ENCODE data around the gene GMNN.

Gene GMNN

DNA sequence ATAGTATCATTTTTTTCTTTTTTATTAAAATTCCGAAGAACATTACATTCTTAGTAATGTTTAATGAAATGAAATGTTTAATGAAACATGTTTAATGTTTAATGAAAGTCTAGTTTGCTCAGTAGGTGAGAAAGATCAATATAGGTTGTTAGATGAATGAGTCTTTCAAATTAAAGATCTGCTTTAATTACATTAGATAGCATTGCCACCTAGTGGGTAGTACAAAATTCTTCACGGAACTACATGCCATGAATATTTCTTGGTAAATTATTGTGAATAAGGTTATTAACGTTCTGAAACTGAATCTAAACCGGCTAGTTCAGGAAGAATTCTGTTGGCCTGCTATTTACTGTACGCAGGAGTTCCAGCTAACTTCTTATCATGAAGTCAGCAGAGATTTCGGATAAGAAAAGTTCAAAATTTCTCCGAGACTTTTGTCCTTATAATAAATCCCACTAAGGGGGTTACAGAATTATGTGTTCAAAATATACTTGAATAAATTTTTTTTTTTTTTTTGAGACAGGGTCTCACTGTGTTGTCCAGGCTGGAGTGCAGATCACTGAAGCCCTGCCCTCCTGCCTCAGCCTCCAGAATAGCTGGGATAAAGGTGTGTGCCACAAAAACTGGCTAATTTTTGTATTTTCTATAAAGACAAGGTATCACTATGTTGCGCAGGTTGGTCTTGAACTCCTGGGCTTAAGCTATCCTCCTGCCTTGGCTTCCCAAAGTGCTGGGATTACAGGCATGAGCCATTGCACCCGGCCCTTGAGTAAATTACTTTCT lies 7.9 kb upstream of the GMNN start:
- peak; percentile 46 to 50 for DNase-seq (ENCODE audit: low read depth in 1 of 2, low spot score in 1 of 2)
- in situ Hi-C loops (cut with HindIII; ENCODE audit: low pct_unique_long_range_greater_than_20kb, low sequenced_read_pairs) = no loop called here
- no peak for TF ChIP-seq JUND (IDR thresholded peaks at IDR 0.05; ENCODE audit: low read depth)

- no peak for TF ChIP-seq JUND (IDR thresholded peaks at IDR 0.05; ENCODE audit: low read depth)
- DNase-seq (ENCODE audit: low read depth in 1 of 2, low spot score in 1 of 2) = no peak
- in situ Hi-C loops (cut with HindIII; ENCODE audit: low pct_unique_long_range_greater_than_20kb, low sequenced_read_pairs) = no loop called here
These were observed 6.4 kb upstream of the GMNN start for GRCh38 chr6:24768361-24768760.

- in situ Hi-C loops (cut with HindIII; ENCODE audit: low pct_unique_long_range_greater_than_20kb, low sequenced_read_pairs) = no loop called here
- no peak for TF ChIP-seq JUND (IDR thresholded peaks at IDR 0.05; ENCODE audit: low read depth)
- no peak for DNase-seq (ENCODE audit: low read depth in 1 of 2, low spot score in 1 of 2)
These were observed 852 bp downstream of the GMNN start for GRCh38 chr6:24775520-24776058.

GRCh38 chr6:24777227-24777626 lies 2.5 kb downstream of the GMNN start:
- no peak for DNase-seq (ENCODE audit: low read depth in 1 of 2, low spot score in 1 of 2)
- in situ Hi-C loops (cut with HindIII; ENCODE audit: low pct_unique_long_range_greater_than_20kb, low sequenced_read_pairs) = no loop called here
- no peak for TF ChIP-seq JUND (IDR thresholded peaks at IDR 0.05; ENCODE audit: low read depth)

GRCh38 chr6:24778121-24778520 lies 3.4 kb downstream of the GMNN start:
- in situ Hi-C loops (cut with HindIII; ENCODE audit: low pct_unique_long_range_greater_than_20kb, low sequenced_read_pairs) = no loop called here
- DNase-seq (ENCODE audit: low read depth in 1 of 2, low spot score in 1 of 2) = no peak
- no peak for TF ChIP-seq JUND (IDR thresholded peaks at IDR 0.05; ENCODE audit: low read depth)

DNA sequence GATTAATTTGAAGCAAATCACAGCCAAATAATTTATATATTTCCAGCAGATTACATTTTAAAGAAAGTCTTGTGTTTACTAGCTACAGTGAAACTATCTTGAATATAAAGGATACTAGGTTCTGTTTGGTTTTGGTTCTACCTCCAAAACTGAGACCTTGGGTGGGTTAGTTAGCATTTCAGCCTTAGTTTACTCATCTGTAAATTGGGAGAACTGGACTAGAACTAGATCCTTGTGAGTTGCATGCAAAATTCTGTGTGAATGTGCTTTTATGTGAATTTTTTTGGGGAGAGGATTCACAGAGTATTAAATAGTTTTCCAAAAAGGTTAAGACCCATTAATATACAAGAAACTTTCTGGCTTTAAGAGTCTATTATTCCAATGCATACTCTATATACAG lies 4.1 kb downstream of the GMNN start:
- in situ Hi-C loops (cut with HindIII; ENCODE audit: low pct_unique_long_range_greater_than_20kb, low sequenced_read_pairs) = no loop called here
- no peak for TF ChIP-seq JUND (IDR thresholded peaks at IDR 0.05; ENCODE audit: low read depth)
- DNase-seq (ENCODE audit: low read depth in 1 of 2, low spot score in 1 of 2) = no peak

DNA sequence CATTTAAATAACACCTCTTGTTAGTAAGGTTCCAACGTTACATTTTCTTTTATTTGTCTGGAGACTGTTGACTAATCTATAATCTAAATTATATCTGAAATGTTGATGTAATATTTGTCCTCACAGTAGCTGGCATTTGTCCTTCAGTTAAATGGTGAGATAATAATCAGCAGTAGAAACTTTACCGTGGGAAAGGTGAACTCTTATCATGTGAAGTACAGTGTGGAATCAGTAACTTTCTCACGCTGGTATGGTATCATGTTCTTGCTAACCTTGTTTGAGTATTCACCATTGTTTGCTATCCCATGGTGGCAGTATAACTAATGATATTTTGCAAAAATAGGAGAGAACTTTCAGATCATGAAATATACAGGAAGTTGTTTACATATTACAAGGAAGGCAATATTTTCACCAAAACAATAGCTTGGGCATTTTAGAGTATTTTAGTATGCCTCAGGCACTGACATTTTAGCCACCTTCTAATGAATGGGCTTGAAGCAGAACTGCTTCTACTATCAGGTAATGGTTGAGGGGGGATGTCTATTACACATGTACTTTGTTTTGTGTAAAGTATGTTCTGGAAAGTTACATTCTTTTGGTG lies 4.8 kb downstream of the GMNN start:
- no peak for TF ChIP-seq JUND (IDR thresholded peaks at IDR 0.05; ENCODE audit: low read depth)
- DNase-seq (ENCODE audit: low read depth in 1 of 2, low spot score in 1 of 2) = peak in 1 of 2 experiments; percentile 69
- in situ Hi-C loops (cut with HindIII; ENCODE audit: low pct_unique_long_range_greater_than_20kb, low sequenced_read_pairs) = no loop called here

DNA sequence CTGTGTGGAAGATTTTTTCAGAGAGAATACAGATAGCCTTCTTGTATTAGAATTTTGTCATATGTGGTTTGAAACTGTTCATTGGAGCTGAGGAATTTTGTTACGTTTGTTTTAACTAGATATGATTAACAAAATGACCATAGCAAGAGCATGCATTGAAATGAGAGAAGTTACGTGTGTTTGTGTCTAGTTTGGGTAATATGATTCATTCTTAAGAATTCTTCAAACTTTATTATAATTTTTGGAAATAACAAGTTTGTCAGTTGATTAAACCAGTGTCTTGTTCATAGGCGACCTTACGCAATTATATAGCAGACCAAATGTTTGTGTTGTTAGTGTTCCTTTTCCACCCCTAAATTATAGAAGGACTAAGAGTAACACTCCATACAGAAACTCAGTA lies 5.5 kb downstream of the GMNN start:
- TF ChIP-seq JUND (IDR thresholded peaks at IDR 0.05; ENCODE audit: low read depth) = no peak
- in situ Hi-C loops (cut with HindIII; ENCODE audit: low pct_unique_long_range_greater_than_20kb, low sequenced_read_pairs) = no loop called here
- DNase-seq (ENCODE audit: low read depth in 1 of 2, low spot score in 1 of 2) = no peak

GRCh38 chr6:24788031-24788665 lies 13.4 kb downstream of the GMNN start:
- in situ Hi-C loops (cut with HindIII; ENCODE audit: low pct_unique_long_range_greater_than_20kb, low sequenced_read_pairs) = no loop called here
- no peak for DNase-seq (ENCODE audit: low read depth in 1 of 2, low spot score in 1 of 2)
- TF ChIP-seq JUND (IDR thresholded peaks at IDR 0.05; ENCODE audit: low read depth) = no peak

GRCh38 chr6:24795106-24795505 lies 20.4 kb downstream of the GMNN start:
- no peak for TF ChIP-seq JUND (IDR thresholded peaks at IDR 0.05; ENCODE audit: low read depth)
- in situ Hi-C loops (cut with HindIII; ENCODE audit: low pct_unique_long_range_greater_than_20kb, low sequenced_read_pairs) = no loop called here
- DNase-seq (ENCODE audit: low read depth in 1 of 2, low spot score in 1 of 2) = no peak

GRCh38 chr6:24796616-24797290 lies 22.0 kb downstream of the GMNN start:
- DNase-seq (ENCODE audit: low read depth in 1 of 2, low spot score in 1 of 2) = no peak
- in situ Hi-C loops (cut with HindIII; ENCODE audit: low pct_unique_long_range_greater_than_20kb, low sequenced_read_pairs) = no loop called here
- TF ChIP-seq JUND (IDR thresholded peaks at IDR 0.05; ENCODE audit: low read depth) = no peak

- no peak for DNase-seq (ENCODE audit: low read depth in 1 of 2, low spot score in 1 of 2)
- TF ChIP-seq JUND (IDR thresholded peaks at IDR 0.05; ENCODE audit: low read depth) = no peak
- in situ Hi-C loops (cut with HindIII; ENCODE audit: low pct_unique_long_range_greater_than_20kb, low sequenced_read_pairs) = no loop called here
These were observed 23.0 kb downstream of the GMNN start for GRCh38 chr6:24797596-24798216.

All from T47D (cell line).